ENCODE results near the gene MRPS34. TPM values are rescaled to one million over a fixed set of nuclear protein-coding genes. Genes with fewer than 3 reads are reported as not detected.

MRPS34 gene
- polyA plus RNA-seq, 4 donors, result 64.2 to 87.3 (median 66.9) TPM

GRCh38 chr16:1771188-1771863 is 1.6 kb downstream of the MRPS34 start, which contains the start of gene NME3:
TSS of gene NME3 (minus strand) at chr16:1771543. CDS start at chr16:1771534, 9 bp downstream.
- no peak for DNase-seq (ENCODE audit: low read depth in 4 of 4, low spot score in 3 of 4)

- no peak for DNase-seq (ENCODE audit: low read depth in 4 of 4, low spot score in 3 of 4)
These were observed 2.4 kb downstream of the MRPS34 start for GRCh38 chr16:1770328-1771187.

GRCh38 chr16:1769402-1770300 is 3.3 kb downstream of the MRPS34 start:
- no peak for DNase-seq (ENCODE audit: low read depth in 4 of 4, low spot score in 3 of 4)

- no peak for DNase-seq (ENCODE audit: low read depth in 4 of 4, low spot score in 3 of 4)
These were observed 4.0 kb downstream of the MRPS34 start for GRCh38 chr16:1768767-1769401.

- no peak for DNase-seq (ENCODE audit: low read depth in 4 of 4, low spot score in 3 of 4)
These were observed 4.7 kb downstream of the MRPS34 start for GRCh38 chr16:1768061-1768766.

GRCh38 chr16:1767116-1767994 is 5.6 kb downstream of the MRPS34 start:
- no peak for DNase-seq (ENCODE audit: low read depth in 4 of 4, low spot score in 3 of 4)

GRCh38 chr16:1766701-1767100 is 6.2 kb downstream of the MRPS34 start:
- no peak for DNase-seq (ENCODE audit: low read depth in 4 of 4, low spot score in 3 of 4)

GRCh38 chr16:1766231-1766630 is 6.7 kb downstream of the MRPS34 start:
- DNase-seq (ENCODE audit: low read depth in 4 of 4, low spot score in 3 of 4), result no peak

GRCh38 chr16:1765826-1766225 is 7.1 kb downstream of the MRPS34 start:
- DNase-seq (ENCODE audit: low read depth in 4 of 4, low spot score in 3 of 4), result no peak

GRCh38 chr16:1764971-1765370 is 8.0 kb downstream of the MRPS34 start:
- DNase-seq (ENCODE audit: low read depth in 4 of 4, low spot score in 3 of 4), result no peak

- DNase-seq (ENCODE audit: low read depth in 4 of 4, low spot score in 3 of 4), result no peak
These were observed 9.1 kb downstream of the MRPS34 start for GRCh38 chr16:1763521-1764511.

- DNase-seq (ENCODE audit: low read depth in 4 of 4, low spot score in 3 of 4), result no peak
These were observed 9.9 kb downstream of the MRPS34 start for GRCh38 chr16:1762879-1763520.

GRCh38 chr16:1762196-1762878 is 10.6 kb downstream of the MRPS34 start:
- DNase-seq (ENCODE audit: low read depth in 4 of 4, low spot score in 3 of 4), result no peak

- DNase-seq (ENCODE audit: low read depth in 4 of 4, low spot score in 3 of 4), result no peak
These were observed 11.2 kb downstream of the MRPS34 start for GRCh38 chr16:1761751-1762150.

GRCh38 chr16:1760911-1761310 is 12.0 kb downstream of the MRPS34 start:
- no peak for DNase-seq (ENCODE audit: low read depth in 4 of 4, low spot score in 3 of 4)

- DNase-seq (ENCODE audit: low read depth in 4 of 4, low spot score in 3 of 4), result no peak
These were observed 13.4 kb downstream of the MRPS34 start for GRCh38 chr16:1759511-1759910.
